Neural progenitor cell (in vitro differentiated cells): ENCODE data around the gene ATXN1. TPM values are rescaled to one million over a fixed set of nuclear protein-coding genes. Genes with fewer than 3 reads are reported as not detected.
A peak's percentile ranks its signal among the peaks of the same experiment; 100 is the strongest.
"Not testable (repeated sequence)": the region's sequence is repeated elsewhere in the genome, so short reads cannot be mapped to it uniquely, and the experiment has no call there.

Experiments used
- DNase-seq: peaks from one replicate; pipeline ENCODE4 v3.0.0-alpha.2; 2016; ENCODE audit warnings: low spot score
- H2AFZ ChIP-seq: fragments of 200-600 bp; sonication (generic); replicated peaks from 2 replicates; pipeline ENCODE4 v1.6.1; 2016; ENCODE audit warnings: antibody characterized with exemption
- H3F3A ChIP-seq: fragments of 200-600 bp; sonication (generic); 2 replicates; pipeline ENCODE4 v1.6.1; 2016; ENCODE audit warnings: antibody characterized with exemption, low read depth
- H3K27ac ChIP-seq: fragments of 200-600 bp; sonication (generic); 2 replicates; pipeline ENCODE4 v1.5.1; 2016; ENCODE audit warnings: mild to moderate bottlenecking
- H3K27me3 ChIP-seq: fragments of 200-600 bp; sonication (generic); 2 replicates; pipeline ENCODE4 v1.6.1; 2016; ENCODE audit warnings: mild to moderate bottlenecking, moderate library complexity
- H3K36me3 ChIP-seq: fragments of 200-600 bp; sonication (generic); 2 replicates; pipeline ENCODE4 v1.5.1; 2016
- H3K4me1 ChIP-seq: fragments of 200-600 bp; sonication (generic); 2 replicates; pipeline ENCODE4 v1.6.1; 2016; ENCODE audit warnings: mixed run types
- H3K4me2 ChIP-seq: fragments of 200-600 bp; sonication (generic); 2 replicates; pipeline ENCODE4 v1.6.1; 2016
- H3K4me3 ChIP-seq: fragments of 200-600 bp; sonication (generic); 2 replicates; pipeline ENCODE4 v1.5.1; 2016
- H3K79me2 ChIP-seq: fragments of 200-600 bp; sonication (generic); 2 replicates; pipeline ENCODE4 v1.6.1; 2016; ENCODE audit warnings: low read depth
- H3K9ac ChIP-seq: fragments of 200-600 bp; sonication (generic); 2 replicates; pipeline ENCODE4 v1.6.1; 2016
- H3K9me3 ChIP-seq: fragments of 200-600 bp; sonication (generic); 2 replicates; pipeline ENCODE4 v1.5.1; 2016; ENCODE audit warnings: low read depth
- H4K20me1 ChIP-seq: fragments of 200-600 bp; sonication (generic); 2 replicates; pipeline ENCODE4 v1.6.1; 2016; ENCODE audit warnings: low read depth
- H3K27ac Mint-ChIP-seq: 3 replicates; pipeline ENCODE4 v1.8.0; 2021; ENCODE audit warnings: mixed read lengths
- H3K27me3 Mint-ChIP-seq: 2 replicates; pipeline ENCODE4 v1.8.0; 2022; ENCODE audit warnings: low read depth, mild to moderate bottlenecking, inconsistent platforms, moderate library complexity, mixed read lengths; ENCODE audit not compliant: insufficient read depth
- H3K36me3 Mint-ChIP-seq: 3 replicates; pipeline ENCODE4 v1.8.0; 2021; ENCODE audit warnings: mixed read lengths
- H3K4me1 Mint-ChIP-seq: 3 replicates; pipeline ENCODE4 v1.8.0; 2021; ENCODE audit warnings: mixed read lengths
- H3K4me3 Mint-ChIP-seq: 3 replicates; pipeline ENCODE4 v1.8.0; 2021; ENCODE audit warnings: mild to moderate bottlenecking, moderate library complexity, mixed read lengths
- H3K9me3 Mint-ChIP-seq: 3 replicates; pipeline ENCODE4 v1.8.0; 2020; ENCODE audit warnings: mixed read lengths
- EZH2 ChIP-seq: fragments of 200-600 bp; sonication (generic); IDR thresholded peaks from 2 replicates; pipeline ENCODE4 v1.6.1; 2017; ENCODE audit warnings: antibody characterized with exemption, mild to moderate bottlenecking, moderate library complexity
- EZH2phosphoT487 ChIP-seq: fragments of 200-600 bp; sonication (generic); IDR thresholded peaks from 2 replicates; pipeline ENCODE4 v1.6.1; 2017; ENCODE audit warnings: antibody characterized with exemption
- total RNA-seq: library from RNA; depleted of rRNA; stranded (reverse); fragments of >200 nt; gene quantifications from 2 replicates; pipeline ENCODE4 v1.2.3, GENCODE V29; 2015; ENCODE audit warnings: low replicate concordance
- TF ChIP-seq, protein P1 (sequence below): fragments of 200-600 bp; sonication (generic); IDR thresholded peaks from 2 replicates; pipeline ENCODE4 v1.5.1; 2017; ENCODE audit warnings: antibody characterized with exemption, mild to moderate bottlenecking

ATXN1 gene
- total RNA-seq, 1 donor from 2014 or later = 3.6 TPM

DNA sequence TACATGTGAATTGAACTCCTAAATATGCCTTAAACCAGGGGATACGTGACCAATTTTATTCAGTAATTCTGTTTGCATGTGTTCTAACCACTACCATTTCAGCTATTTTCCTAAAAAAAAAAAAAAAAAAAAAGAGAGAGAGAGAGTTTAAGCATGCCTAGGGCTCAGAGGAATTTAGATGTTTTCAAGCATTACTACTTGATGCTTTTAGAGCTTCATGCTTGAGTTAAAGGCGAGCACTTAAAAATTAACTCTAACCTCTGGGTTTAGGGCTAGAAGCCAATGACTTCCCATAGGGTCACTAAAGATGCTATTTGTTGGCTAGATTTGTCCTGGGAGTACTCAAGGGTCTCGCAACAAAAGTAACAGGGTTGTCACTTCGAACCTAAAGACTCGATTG is 217.7 kb downstream of the ATXN1 start:
- Histone ChIP-seq H3K9ac (no peak overlapping the region), H3K79me2 (no peaks in the 10 kb centered on the region), H3F3A (no peaks in the 10 kb centered on the region), H3K27me3 (no peaks in the 10 kb centered on the region), H3K9me3 (no peaks in the 10 kb centered on the region), H3K4me2 (no peak overlapping the region), H3K27ac (no peak overlapping the region), H4K20me1 (no peaks in the 10 kb centered on the region), H2AFZ (no peak overlapping the region), H3K4me1 (peaks cover 4% of the 10 kb centered on the region), H3K36me3 (no peaks in the 10 kb centered on the region), H3K4me3 (no peak overlapping the region)
- Mint-ChIP-seq H3K27ac (no peak overlapping the region), H3K36me3 (no peaks in the 10 kb centered on the region), H3K4me3 (no peak overlapping the region), H3K9me3 (no peaks in the 10 kb centered on the region), H3K4me1 (peaks cover 17% of the 10 kb centered on the region), H3K27me3 (no peaks in the 10 kb centered on the region)
- no peak for DNase-seq
- TF ChIP-seq, protein P1, sequence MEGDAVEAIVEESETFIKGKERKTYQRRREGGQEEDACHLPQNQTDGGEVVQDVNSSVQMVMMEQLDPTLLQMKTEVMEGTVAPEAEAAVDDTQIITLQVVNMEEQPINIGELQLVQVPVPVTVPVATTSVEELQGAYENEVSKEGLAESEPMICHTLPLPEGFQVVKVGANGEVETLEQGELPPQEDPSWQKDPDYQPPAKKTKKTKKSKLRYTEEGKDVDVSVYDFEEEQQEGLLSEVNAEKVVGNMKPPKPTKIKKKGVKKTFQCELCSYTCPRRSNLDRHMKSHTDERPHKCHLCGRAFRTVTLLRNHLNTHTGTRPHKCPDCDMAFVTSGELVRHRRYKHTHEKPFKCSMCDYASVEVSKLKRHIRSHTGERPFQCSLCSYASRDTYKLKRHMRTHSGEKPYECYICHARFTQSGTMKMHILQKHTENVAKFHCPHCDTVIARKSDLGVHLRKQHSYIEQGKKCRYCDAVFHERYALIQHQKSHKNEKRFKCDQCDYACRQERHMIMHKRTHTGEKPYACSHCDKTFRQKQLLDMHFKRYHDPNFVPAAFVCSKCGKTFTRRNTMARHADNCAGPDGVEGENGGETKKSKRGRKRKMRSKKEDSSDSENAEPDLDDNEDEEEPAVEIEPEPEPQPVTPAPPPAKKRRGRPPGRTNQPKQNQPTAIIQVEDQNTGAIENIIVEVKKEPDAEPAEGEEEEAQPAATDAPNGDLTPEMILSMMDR = no peak
- no peak for TF ChIP-seq EZH2phosphoT487
- no peak for TF ChIP-seq EZH2

- H3K4me1 ChIP-seq = peaks cover 4% of the 10 kb centered on the region
- no peaks in the 10 kb centered on the region for H3K9me3 Mint-ChIP-seq
- H3F3A ChIP-seq = no peaks in the 10 kb centered on the region
- no peaks in the 10 kb centered on the region for H3K36me3 ChIP-seq
- no peaks in the 10 kb centered on the region for H3K36me3 Mint-ChIP-seq
- TF ChIP-seq, protein P1 = no peak
- TF ChIP-seq EZH2phosphoT487 (no peak), EZH2 (no peak)
- no peaks in the 10 kb centered on the region for H4K20me1 ChIP-seq
- no peak for DNase-seq
- H3K27ac Mint-ChIP-seq = no peak overlapping the region
- H3K27ac ChIP-seq = no peak overlapping the region
- no peak overlapping the region for H2AFZ ChIP-seq
- H3K79me2 ChIP-seq = no peaks in the 10 kb centered on the region
- no peaks in the 10 kb centered on the region for H3K27me3 Mint-ChIP-seq
- H3K4me2 ChIP-seq = no peak overlapping the region
- H3K4me3 ChIP-seq = no peak overlapping the region
- no peaks in the 10 kb centered on the region for H3K27me3 ChIP-seq
- H3K9me3 ChIP-seq = no peaks in the 10 kb centered on the region
- no peak overlapping the region for H3K4me3 Mint-ChIP-seq
- peaks cover 17% of the 10 kb centered on the region for H3K4me1 Mint-ChIP-seq
- no peak overlapping the region for H3K9ac ChIP-seq
These were observed 219.2 kb downstream of the ATXN1 start for GRCh38 chr6:16542070-16542469.

DNA sequence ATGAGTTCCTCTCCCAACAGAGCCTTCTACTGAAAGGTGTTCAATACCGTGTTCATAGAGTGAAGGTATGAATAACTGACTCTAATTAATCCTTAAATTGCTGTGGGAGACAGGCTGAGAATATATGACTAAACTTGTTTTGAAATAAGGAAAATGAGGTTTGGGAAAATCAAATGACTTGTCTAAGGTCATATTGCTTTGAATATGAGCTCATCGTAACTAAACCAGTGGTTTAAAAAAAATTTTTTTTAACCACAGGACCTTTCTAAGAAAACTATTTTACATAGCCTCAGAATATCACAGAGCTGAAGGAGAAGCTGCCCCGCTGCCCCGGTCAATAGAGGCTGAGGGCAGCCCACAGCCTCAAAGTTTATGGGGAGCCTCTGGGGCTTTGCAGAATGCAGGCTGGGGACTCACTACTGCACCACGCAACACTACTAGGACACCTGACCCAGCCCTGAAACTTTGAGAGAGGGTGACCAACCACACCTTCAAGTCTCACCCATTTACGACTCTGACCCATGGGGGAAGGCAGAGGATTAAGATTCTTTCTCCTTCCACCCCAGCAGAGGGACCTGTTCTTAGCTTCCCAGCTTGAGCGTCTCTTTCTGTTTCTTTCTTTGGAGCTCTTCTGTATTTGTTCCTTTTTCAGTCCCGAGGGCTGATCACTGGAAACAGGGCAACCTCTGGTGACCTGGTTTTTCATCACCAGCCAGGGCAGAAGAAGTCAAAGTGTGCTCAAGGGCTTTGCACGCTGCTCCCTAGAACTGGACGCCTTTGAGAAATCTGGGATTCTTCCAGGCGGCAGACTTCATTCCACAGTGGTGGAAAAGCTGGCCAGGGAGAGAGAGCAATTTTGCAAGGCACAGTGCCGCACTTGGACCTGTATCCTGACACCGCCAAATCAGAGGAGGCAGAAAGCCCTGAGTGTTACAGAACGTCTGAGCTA is 220.2 kb downstream of the ATXN1 start:
- no peaks in the 10 kb centered on the region for H4K20me1 ChIP-seq
- H3F3A ChIP-seq = no peaks in the 10 kb centered on the region
- no peaks in the 10 kb centered on the region for H3K27me3 ChIP-seq
- Mint-ChIP-seq H3K9me3 (no peaks in the 10 kb centered on the region), H3K4me3 (no peak overlapping the region), H3K4me1 (peaks cover 17% of the 10 kb centered on the region), H3K36me3 (no peaks in the 10 kb centered on the region), H3K27me3 (no peaks in the 10 kb centered on the region), H3K27ac (no peak overlapping the region)
- peaks cover 4% of the 10 kb centered on the region for H3K4me1 ChIP-seq
- H3K36me3 ChIP-seq = no peaks in the 10 kb centered on the region
- H3K79me2 ChIP-seq = no peaks in the 10 kb centered on the region
- H3K4me3 ChIP-seq = no peak overlapping the region
- TF ChIP-seq, protein P1 = peak; percentile 13
- TF ChIP-seq EZH2 (no peak), EZH2phosphoT487 (no peak)
- H3K9me3 ChIP-seq = no peaks in the 10 kb centered on the region
- H3K4me2 ChIP-seq = no peak overlapping the region
- no peak overlapping the region for H3K9ac ChIP-seq
- H3K27ac ChIP-seq = no peak overlapping the region
- DNase-seq = peak; percentile 8
- H2AFZ ChIP-seq = peak overlapping the region; percentile 42

GRCh38 chr6:16540383-16540782 is 220.9 kb downstream of the ATXN1 start:
- not testable (repeated sequence) for H3K9ac ChIP-seq, H3K27ac Mint-ChIP-seq, H3K9me3 ChIP-seq, H3K4me2 ChIP-seq, H3K36me3 ChIP-seq, H3K27me3 Mint-ChIP-seq, H3K79me2 ChIP-seq, H3K4me3 Mint-ChIP-seq, DNase-seq, H3K4me1 ChIP-seq, H3F3A ChIP-seq, H3K27ac ChIP-seq, H3K27me3 ChIP-seq, H4K20me1 ChIP-seq, H3K36me3 Mint-ChIP-seq, H3K4me3 ChIP-seq, H3K9me3 Mint-ChIP-seq, H2AFZ ChIP-seq
- H3K4me1 Mint-ChIP-seq = peaks cover 17% of the 10 kb centered on the region
